NCI-H69 (cell line): ENCODE results near the gene ALLC.

Experiments
- DNase-seq: peaks from one replicate; lab custom pipeline; 2025; lab: John Stamatoyannopoulos, UW

The ALLC gene

DNA sequence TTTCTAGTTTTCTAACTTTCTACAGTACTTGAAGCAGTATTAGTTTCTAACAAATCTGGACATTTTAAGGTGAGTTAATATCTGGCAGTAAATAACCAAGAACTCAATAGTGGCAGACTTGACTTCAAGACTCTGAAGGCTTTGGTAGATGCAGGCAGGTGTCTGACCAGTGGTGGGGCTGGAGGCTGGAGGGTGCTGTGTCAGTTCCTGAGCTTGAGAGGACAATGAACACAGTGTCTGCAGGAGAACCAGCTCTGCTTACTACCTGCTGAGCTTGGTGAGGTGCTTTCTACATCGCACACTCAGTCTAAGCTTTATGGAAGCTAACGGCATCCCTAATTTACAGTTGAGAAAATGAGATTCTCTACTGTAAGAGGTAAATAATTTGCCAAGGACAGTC, 21.2 kb downstream of the ALLC start:
- no peak for DNase-seq

DNA sequence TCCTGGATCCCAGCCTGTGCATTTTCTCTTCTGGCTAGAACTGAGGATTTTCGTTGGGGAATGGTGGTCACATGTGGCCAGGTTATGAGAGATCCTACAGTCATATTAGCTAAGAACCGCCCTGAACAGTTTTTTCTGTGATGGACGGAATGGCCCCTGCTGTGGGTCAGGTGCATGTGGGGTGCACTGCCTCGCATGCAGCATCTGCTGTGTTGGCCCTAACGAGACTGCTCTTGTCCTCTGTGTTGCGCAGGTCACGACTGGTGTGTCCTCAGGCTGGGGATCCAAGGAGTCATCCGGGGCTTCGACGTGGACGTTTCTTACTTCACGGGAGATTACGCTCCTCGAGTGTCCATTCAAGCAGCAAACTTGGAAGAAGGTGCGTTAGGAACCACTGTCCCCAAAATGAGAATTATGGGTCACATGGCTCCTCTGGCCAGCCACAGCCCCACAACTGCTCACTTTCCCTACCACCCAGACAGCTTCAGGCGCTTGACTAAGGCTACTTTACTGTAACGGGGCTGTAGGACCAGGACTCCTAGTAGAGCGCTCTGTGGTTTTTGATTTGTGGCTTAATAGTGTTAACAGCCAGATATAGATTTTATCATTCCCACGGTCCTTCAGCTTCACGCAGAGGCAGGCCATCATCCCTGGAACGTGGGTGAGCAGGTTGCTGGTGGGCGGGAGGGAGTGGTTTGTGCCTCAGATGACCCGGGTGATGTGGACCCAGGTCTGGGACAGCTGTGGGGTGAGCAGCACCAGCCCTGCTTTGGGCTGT, 21.8 kb downstream of the ALLC start:
- no peak for DNase-seq

DNA sequence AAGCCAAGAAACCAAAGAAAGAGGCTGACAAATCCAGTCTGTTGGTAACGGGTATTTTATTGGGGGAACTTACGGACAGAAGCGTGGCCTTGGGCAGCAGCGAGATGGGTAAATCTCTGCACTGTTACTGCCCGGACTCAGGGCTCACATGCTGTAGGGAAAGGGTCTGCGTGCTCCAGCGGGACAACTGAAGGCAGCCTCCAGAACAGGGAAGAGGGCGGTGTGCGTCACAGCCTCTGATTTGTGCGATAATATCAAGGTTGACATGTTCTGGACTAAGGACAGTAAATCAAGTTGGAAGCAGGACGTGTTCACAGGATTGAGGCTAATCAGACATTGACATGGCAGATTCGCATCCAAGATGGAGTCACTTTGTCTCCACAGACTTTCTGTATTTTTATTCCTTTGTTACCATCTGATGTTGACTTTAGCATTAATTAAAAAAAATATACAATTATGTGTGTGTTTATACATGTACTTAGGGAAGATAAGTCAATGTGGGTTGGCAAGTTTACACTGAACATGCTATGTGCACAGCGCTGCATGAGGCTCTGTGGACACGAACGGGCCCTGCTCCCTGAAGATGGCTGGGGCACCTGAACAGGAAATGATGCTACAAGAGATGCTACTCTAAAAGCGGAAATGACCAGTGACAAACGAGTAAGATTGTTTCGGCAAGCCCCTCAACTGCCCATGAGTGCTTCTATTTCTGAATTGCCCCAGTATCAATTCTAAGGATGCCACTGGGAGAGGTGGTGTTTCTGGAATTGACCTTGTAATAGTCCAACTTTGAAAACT, 22.7 kb downstream of the ALLC start:
- no peak for DNase-seq

DNA sequence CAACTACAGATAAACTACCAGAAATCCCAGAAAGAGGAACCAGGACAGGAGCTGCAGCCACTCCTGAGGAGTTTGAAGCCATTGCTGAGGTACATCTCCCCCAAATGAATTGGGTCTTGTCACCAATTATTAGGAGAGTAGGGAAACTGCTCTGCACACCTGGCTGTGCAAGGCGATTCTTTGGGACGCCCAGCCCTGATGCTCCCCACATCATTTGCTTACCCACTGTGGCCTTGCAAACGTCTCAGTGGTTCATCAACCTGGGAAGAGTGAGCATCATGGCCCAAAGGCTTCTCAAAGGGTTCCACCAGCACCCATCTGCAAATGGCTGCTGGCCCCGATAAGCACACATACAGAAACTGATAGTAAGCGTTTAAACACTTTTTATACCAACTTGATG, 23.6 kb downstream of the ALLC start:
- DNase-seq: no peak

DNA sequence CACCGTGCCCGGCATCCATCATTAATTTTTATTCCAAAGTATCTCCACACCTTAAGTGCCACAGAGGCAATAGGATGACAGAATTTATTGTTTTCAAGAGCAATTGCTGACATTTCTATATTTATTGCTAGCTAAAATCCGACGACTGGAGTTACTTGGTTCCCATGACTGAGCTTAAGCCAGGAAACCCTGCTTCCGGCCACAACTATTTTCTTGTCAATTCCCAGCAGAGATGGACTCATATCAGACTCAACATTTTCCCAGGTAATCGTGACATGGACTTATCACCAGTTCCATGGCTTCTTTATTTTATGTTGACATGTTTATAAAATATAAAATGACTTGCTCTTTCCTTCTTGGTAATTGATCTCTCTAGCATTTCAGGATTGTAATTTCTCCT, 24.8 kb downstream of the ALLC start:
- DNase-seq: no peak

DNA sequence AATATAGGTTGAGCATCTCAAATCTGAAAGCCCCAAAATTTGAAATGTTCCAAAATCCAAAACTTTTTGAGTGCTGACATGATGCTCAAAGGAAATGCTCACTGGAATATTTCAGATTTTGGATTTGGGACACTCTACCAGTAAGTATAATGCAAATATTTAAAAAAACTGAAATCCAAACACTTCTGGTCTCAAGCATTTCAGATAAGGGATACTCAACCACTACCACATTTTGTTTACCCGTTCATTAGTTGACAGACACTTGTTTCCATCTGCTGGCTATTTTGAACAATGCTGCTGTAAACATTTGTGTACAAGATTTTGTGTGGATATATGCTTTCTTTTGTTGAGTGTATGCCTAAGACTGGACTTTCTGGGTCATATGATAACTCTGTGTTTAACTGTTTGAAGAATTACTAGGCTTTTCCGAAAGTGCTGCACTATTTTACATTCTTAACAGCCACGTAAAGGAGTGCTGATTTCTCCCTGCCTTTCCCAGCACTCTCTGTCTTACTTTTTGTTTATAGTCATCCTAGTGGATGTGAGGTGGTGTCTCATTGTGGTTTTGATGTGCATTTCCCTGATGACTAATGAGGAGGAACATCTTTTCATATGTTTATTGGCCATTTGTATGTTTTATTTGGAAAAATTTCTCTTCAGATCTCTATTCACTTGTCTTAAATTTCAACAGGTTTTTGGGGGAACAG, 25.9 kb downstream of the ALLC start:
- DNase-seq: no peak

DNA sequence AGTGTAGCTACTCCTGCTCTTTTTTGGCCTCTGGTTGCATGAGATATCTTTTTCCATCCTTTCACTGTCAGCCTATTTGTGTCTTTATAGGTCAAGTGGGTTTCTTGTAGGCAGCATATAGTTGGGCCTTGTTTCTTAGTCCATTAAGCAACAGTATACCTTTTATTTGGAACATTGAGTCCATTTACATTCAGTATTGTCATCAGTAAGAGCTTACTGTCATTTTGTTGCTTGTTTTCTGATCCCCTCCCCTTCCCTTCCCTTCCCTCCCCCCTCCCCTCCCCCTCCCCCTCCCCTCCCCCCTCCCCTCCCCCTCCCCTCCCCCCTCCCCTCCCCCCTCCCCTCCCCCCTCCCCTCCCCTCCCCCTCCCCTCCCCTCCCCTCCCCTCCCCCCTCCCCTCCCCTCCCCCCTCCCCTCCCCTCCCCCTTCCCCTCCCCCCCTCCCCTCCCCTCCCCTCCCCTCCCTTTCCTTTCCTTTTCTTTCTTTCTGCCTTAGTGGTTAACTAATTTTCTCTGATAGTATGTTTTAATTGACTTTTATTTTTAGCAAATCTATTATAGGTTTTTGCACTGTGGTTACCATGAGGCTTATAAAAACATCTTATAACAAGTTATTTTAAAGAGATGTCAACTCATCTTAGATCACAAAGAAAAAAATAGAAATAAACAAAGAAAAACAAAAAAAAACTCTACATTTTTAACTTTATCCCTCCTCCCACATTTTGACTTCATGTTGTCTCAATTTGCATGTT, 32.2 kb downstream of the ALLC start:
- DNase-seq: no peak

DNA sequence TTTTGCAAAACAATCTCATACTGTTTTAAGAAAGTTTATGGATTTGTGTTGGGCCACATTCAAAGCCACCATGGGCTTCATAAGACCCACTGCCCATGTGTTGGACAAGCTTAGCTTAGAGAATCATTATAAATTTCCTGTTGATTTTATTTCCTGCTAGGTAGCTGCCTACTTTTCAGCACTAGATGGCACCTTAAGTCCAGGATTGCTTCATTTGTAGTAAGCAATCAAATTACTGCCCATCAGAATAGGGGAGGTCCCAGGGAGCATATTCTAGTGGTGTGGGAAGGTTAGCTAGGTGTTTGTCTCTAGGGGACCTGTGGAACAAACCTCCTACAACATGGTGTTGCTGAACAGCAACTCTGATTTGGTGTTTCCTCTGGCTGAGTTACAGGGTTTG, 34.4 kb downstream of the ALLC start:
- DNase-seq: peak; percentile 51

DNA sequence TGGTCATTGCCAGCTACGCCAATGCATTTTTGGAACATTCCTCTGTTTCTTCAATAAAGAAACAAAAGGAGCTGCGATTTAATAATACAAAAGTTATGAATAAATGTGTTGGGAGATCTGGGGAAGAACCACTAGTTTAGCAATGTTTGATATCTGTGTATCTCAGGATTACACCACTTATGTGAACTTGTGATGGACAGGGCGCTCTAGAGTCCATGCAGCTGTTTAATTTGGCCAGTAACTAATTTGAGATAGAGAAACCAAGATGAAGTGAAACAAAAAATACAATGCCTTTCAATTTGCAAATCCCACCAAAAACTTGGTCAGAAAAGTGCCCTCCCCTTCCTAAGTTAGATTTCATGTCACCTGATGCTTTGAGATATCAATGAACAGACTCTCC, 38.5 kb downstream of the ALLC start:
- DNase-seq: no peak

DNA sequence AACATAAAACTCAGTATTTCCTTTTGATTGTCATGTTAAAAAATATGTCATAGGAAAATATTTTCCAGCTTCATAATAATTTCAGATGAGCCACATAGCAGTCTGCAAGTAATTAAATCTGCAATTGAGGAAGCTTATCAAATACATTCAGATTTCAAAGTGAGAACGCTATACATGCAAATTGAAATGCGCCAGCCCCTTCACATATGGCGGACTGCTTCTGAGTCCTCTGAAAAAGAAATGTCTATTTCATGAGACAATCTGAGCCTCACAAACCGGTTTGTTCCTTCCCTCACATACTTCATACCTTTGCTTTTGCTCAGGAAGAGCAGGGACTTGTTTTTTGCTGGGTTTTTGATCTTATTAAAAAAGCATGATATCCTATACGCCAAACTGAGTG, 43.1 kb downstream of the ALLC start:
- no peak for DNase-seq

DNA sequence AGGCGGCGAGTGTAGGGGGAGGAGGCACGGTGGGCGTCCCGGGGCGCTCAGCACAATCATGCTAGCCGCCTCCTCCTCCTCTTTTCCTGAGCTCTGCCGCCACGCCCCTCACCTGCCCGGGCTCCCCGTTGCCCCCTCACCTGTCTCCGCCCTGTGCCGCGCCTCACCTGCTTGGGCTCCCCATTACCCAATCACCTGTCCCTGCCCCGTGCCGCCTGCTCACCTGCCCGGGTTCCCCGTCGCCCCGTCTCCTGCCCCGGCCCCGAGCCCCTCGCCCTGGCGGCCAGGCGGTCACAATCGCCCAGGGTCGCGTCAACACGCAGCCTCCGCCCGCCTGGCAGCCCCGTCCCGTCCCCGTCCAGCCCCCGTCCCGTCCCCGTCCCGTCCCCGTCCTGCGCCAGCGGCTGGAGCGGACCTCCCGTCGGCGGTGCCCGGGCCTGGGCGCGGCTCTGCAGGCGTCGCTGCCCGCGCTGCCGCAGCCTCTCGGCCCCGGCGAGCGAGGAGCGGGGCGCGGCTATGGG, 45.3 kb downstream of the ALLC start, which contains the start of gene DCDC2C:
Gene DCDC2C (plus strand): TSS at position 340 of the 521 bp plus-strand sequence. CDS start 177 bp downstream, at position 517.
- DNase-seq: no peak

DNA sequence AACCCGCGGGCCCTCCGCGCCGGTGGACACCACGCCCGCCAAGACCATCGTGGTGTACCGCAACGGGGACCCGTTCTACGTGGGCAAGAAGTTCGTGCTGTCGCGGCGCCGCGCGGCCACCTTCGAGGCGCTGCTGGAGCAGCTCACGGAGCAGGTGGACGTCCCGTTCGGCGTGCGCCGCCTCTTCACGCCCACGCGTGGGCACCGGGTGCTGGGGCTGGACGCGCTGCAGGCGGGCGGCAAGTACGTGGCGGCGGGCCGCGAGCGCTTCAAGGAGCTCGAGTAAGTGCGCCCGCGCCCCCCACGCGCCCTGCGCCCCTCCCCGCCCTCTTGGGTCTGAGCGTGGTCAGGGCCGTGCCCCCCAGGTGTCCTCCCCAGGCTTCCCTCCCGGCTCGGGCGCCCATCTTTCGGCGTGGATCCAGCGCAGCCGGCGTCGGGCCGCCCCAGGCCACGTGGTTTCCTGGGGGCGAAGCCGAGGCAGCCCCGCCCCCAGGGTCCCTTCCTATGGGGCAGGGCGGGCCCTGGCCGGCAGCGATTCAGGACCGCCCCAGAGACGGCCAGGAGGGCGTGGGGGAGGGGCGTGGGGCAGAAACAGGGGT, 45.9 kb downstream of the ALLC start:
- peak; percentile 30 for DNase-seq

DNA sequence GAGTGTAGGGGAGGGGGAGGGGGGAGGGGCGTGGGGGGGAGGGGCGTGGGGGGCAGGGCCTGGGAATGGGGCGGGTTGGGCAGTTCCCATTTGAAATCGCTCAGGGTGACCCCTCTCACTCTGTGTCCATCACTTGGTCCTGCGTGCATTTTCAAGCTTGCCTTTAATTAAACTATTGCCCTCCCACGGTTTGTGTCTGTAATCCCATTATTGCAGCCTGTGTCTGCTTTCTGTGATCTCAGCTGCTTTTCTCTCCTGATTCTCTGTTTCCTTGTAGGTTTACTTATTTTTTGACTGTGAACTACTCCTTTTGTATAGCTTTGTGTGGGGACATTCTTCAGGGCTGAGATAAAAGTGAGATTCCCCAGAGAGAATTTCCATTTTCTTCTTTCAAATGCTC, 46.7 kb downstream of the ALLC start:
- DNase-seq: peak; percentile 1

DNA sequence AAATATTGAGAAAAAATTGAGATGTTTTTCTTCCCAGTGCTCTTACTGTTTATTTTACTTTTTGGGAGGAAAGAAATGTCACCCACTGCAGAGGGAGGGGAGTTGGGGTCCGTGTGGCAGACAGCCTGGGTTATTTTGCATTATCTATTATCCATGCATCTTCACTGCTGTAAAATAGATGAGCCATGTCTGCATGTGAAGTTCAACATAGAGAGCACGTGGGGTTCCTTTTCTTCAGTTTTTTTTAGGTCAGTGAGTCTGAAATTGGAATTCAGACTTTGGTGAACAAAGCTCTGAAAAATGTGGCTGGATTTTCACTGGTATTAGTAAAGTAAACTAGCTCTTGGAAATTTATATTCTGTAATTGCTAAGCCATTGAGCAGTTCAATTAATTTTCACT, 47.8 kb downstream of the ALLC start:
- DNase-seq: no peak

DNA sequence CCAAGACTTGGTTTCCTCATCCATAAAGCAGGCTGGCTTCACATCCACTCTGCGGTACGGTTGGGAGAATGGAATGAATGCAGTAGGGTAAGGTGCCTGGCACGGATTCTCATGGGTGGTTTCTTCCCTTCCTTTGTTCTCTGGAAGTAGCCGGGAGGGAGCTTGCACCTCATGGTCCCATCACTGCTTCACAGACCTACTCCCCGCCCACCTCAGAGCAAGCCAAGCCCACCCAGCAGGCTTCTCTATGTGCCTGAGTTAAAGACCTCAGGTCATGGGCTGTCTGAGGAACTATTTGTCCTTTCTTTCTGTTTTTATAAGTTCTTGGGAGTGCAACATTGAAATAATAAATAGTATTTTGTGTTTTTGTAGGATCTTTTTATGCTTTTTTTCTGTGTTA, 48.9 kb downstream of the ALLC start:
- no peak for DNase-seq

DNA sequence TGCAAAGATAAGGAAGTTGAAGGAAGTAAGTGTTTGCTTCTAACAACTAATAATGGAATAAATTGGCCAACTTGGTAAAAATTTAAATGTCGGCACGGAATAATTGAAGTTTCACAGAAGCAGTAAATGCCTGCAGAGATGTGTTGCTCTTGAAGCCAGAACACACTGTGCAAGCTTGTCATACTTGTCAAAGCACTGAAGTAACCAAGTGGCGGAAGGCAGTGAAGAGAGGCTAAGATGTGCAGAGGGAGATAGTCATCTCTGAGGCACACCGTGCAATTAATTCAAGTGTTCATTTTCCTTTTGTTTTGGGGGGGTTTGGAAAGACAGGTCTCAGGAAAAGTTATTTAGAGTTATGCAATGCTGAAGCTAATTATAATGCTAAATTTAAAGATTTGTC, 50.6 kb downstream of the ALLC start:
- no peak for DNase-seq

DNA sequence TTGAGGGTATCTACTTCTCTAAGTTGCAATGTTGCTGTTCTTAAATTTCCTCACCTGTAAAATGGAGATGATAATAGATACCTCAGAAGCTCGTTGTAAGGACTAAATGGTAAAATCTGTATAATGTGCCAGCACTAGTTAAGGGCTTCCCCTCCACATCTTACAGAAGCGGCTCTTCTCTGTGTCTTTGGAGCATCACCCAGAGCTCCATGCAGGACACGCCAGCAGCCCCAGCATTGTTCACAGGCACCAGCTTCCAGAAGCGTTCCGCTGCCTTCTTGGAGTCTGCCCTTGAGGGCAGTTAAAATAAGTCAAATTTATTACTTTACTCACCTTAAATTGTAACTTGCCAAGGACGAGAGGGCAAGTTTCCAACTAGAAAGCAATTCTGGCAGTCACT, 51.2 kb downstream of the ALLC start:
- DNase-seq: no peak

DNA sequence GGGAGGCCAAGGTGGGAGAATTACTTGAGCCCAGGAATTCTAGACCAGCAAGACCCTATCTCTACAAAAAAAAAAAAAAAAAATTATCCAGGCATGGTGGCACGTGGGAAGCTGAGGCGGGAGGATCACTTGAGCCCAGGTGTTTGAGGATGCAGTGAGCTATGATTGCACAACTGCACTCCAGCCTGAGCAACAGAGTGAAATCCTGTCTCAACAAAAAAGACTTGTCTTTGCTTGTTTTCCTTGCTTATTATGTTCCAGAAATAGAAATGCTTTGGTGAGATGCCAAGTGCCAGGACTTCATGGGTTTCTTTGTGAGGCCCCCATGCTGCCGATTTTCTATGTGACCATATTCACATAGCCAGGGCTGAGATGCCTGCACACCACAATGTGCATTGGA, 54.4 kb downstream of the ALLC start:
- DNase-seq: no peak

DNA sequence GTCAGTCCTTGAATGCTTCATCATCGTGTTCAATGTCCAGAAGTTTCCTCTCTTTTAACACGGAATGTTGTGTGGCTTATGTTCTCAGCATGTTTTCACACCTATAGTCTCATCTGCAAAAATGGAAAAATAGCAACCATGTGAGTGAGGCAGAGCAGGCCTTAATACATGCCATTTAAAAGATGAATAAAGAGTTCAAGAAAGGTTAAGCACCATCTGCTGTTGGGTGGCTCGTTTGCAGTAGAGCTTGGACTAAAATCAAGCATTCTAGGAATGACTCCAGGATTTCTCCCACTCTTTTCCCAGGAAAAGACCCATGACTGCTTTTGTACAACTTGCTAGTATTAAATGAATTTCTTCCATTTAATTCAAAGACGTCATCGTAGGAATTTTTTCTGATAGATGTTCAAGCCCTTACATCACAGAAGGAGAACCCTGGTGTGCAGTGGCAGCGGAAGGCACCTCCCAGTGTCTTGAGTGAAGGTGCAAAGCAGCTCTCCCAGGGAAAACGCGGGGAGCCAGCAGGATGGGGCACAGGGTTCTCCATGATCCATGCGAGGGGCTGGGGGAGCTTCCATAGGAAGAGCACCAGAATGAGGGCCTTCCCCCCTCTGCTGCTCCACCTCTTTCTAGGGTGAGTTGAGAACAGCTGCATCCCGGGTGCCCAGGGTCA, 55.0 kb downstream of the ALLC start:
- DNase-seq: peak; percentile 18

DNA sequence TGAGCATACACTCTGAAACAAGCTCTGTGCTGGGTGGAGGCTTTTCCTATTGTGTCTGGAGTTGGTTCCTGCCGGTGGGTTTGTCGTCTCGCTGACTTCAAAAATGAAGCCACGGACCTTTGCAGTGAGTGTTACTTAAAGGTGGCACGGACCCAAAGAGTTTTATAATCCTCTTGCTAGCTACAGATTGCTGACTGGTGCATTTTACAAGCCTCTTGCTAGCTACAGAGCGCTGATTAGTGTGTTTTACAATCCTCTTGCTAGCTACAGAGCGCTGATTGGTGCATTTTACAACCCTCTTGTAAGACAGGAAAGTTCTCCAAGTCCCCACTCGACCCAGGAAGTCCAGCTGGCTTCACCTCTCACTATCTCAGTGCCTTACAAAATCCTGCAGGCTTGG, 60.7 kb downstream of the ALLC start:
- no peak for DNase-seq

DNA sequence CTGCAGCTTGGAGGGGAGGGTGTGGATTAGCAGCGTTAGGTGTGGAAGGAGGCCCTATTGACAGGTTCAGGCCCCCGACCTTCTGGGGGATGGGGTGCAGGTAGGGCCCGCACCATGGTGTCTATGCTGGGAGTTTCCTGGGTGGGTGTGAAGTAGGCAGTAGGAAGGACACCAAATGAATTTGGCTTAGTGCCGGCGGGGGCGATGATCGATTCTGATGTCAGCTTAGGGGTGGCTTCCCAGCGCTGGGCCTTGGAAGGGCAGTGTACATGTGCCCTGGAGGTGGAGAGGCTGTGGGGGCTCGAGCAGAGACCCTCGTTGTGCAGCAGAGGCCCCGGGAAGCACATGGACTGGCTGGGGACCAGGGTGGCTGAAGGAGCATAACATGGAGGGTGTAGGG, 67.0 kb downstream of the ALLC start:
- DNase-seq: no peak
